A549 treated with RU486 at 1 μM for 4 hours (cell line): ENCODE results near the gene F2RL1. TPM values are rescaled to one million over a fixed set of nuclear protein-coding genes. Genes with fewer than 3 reads are reported as not detected.

Experiments used
- total RNA-seq: library from RNA; stranded (reverse); fragments of 200-300 nt; extraction: Qiagen RNA extraction; gene quantifications from 5 replicates; pipeline ENCODE4 v1.2.3, GENCODE V29; 2022; ENCODE audit warnings: low read depth

The F2RL1 gene, protein sequence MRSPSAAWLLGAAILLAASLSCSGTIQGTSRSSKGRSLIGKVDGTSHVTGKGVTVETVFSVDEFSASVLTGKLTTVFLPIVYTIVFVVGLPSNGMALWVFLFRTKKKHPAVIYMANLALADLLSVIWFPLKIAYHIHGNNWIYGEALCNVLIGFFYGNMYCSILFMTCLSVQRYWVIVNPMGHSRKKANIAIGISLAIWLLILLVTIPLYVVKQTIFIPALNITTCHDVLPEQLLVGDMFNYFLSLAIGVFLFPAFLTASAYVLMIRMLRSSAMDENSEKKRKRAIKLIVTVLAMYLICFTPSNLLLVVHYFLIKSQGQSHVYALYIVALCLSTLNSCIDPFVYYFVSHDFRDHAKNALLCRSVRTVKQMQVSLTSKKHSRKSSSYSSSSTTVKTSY
- 235 to 317 TPM (median 280 TPM) in 5 replicates for total RNA-seq

DNA sequence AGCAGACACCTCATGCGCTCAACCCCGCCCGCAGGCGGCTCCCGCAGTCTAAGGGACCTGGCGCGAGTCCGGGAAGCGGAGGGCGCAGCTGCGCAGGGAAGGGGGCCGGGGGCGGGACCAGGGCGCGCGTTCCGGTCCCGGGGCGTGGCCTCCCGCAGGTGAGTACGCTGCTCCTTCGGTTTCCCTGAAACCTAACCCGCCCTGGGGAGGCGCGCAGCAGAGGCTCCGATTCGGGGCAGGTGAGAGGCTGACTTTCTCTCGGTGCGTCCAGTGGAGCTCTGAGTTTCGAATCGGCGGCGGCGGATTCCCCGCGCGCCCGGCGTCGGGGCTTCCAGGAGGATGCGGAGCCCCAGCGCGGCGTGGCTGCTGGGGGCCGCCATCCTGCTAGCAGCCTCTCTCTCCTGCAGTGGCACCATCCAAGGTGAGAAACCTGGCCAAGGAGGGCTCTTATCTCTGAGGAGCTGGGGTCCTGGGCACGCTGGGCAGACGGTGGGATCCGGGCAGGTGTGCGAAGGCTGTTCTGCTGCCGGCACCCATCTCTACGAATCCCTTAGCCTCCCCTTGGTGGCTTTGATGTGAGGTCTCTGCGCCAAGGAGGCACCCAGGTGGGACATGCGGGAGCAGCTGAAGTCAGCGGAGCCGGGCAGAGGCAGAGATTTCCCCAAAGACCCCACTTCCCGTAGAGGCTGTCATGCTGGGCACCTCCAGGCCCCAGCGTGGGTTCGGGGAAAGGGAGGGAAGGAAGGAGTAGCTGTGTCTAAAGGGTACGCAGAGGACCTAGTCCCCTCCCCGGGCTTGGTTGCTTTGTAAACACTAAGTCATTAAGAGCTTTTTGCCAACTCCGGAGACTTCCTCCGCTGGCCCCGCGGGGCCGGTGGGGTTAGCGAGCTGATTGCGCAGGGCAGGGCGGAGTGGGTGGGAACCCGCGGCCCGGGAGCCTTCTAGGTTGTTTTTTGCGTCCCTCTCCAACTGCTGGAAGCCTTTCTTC lies at the start of gene F2RL1:
F2RL1 (plus strand) TSS at position 187 of the 988 bp plus-strand sequence; CDS start at position 340, 153 bp downstream.

DNA sequence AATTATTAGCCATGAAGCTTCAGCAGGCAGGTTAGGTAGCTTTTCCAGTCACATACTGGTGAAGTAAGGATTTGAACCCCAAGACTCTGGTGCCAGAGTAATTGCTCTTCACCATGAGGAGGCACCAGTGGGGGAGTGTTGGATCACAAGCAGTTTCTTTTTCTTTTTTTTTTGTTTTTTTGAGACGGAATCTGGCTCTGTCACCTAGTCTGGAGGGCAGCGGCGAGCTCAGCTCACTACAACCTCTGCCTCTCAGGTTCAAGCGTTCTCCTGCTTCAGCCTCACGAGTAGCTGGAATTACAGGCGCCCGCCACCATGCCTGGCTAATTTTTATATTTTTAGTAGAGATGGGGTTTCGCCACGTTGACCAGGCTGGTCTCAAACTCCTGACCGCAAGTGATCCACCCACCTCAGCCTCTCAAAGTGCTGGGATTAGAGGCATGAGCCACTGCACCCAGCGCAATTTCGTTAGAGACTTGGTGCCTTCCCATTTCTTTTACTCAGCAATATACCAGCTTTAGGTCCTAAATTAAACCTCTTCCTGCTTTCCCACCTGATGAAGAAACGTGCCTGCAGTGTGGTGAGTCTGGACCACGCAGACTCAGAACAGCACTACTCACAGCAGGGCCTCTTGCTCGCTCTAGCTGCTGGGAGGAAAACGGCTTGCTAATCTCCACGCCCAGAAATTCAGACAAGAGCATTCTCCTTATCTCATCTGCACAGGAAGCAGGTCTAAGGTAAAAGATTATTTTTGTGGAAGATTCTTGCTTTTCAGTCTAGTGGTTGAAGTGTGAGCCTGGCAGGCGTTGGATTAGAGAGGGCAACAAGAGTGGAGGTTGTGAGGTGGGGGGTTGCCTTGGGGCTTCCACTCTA lies 30.8 kb downstream of the F2RL1 start, which contains the start of gene S100Z:
S100Z (plus strand) TSS at position 596 of the 873 bp plus-strand sequence. CDS start 25,346 bp downstream, outside the sequence.

Other genes starting within 250 kb of the F2RL1 start
- 3.3 to 6.3 TPM (median 5.3 TPM) in 5 replicates for gene F2RL2, start 195.6 kb upstream of the F2RL1 start, total RNA-seq
- 28.7 to 56.8 TPM (median 53.2 TPM) in 5 replicates for gene F2R, start 102.9 kb upstream of the F2RL1 start, total RNA-seq
- not detected in 5 replicates for gene S100Z, start 31.0 kb downstream of the F2RL1 start, total RNA-seq
- gene CRHBP, start 134.0 kb downstream of the F2RL1 start, total RNA-seq: 0.05 to 0.42 TPM (median 0.21 TPM) in 3 of 5 replicates, not detected in the others
- gene AGGF1, start 211.4 kb downstream of the F2RL1 start, total RNA-seq: 8.5 to 15.9 TPM (median 14.5 TPM) in 5 replicates